Endothelial cell (in vitro differentiated cells): Measurements from ENCODE around the gene RNU6-9. TPM values are rescaled to one million over a fixed set of nuclear protein-coding genes. Genes with fewer than 3 reads are reported as not detected.
A peak's percentile ranks its signal among the peaks of the same experiment; 100 is the strongest.

Experiments
- DNase-seq: peaks from one replicate; pipeline ENCODE4 v3.0.0; 2021; ENCODE audit warnings: low spot score
- H3K27ac Mint-ChIP-seq: one replicate; pipeline ENCODE4 v1.8.0; 2021; ENCODE audit warnings: mixed read lengths, inconsistent platforms; ENCODE audit not compliant: unreplicated experiment
- H3K27me3 Mint-ChIP-seq: one replicate; pipeline ENCODE4 v1.8.0; 2021; ENCODE audit warnings: mild to moderate bottlenecking, moderate library complexity, mixed read lengths, inconsistent platforms; ENCODE audit not compliant: unreplicated experiment
- H3K36me3 Mint-ChIP-seq: one replicate; pipeline ENCODE4 v1.8.0; 2021; ENCODE audit warnings: mild to moderate bottlenecking, low read depth, mixed read lengths, inconsistent platforms; ENCODE audit not compliant: unreplicated experiment
- H3K4me1 Mint-ChIP-seq: one replicate; pipeline ENCODE4 v1.8.0; 2021; ENCODE audit warnings: mild to moderate bottlenecking, mixed read lengths, inconsistent platforms; ENCODE audit not compliant: unreplicated experiment
- H3K4me3 Mint-ChIP-seq: one replicate; pipeline ENCODE4 v1.8.0; 2021; ENCODE audit warnings: mild to moderate bottlenecking, mixed read lengths, inconsistent platforms; ENCODE audit not compliant: unreplicated experiment
- H3K9me3 Mint-ChIP-seq: one replicate; pipeline ENCODE4 v1.8.0; 2021; ENCODE audit warnings: mixed read lengths, inconsistent platforms; ENCODE audit not compliant: unreplicated experiment
- total RNA-seq: library from RNA; stranded (reverse); fragmentation: NEBNext Ultra II Directional; extraction: Animal tissue kit (Norgen Biotek cat#: 25700); gene quantifications from one replicate; pipeline ENCODE4 v1.2.1, GENCODE V29; 2021; ENCODE audit not compliant: unreplicated experiment
- TF ChIP-seq, protein P1 (sequence below): fragments of 200-600 bp; sonication (generic); IDR thresholded peaks from one replicate; pipeline ENCODE4 v1.5.0; 2021; ENCODE audit warnings: antibody characterized with exemption; ENCODE audit not compliant: unreplicated experiment

RNU6-9 gene
- total RNA-seq, 1 donor from 2014 or later, result not detected

DNA sequence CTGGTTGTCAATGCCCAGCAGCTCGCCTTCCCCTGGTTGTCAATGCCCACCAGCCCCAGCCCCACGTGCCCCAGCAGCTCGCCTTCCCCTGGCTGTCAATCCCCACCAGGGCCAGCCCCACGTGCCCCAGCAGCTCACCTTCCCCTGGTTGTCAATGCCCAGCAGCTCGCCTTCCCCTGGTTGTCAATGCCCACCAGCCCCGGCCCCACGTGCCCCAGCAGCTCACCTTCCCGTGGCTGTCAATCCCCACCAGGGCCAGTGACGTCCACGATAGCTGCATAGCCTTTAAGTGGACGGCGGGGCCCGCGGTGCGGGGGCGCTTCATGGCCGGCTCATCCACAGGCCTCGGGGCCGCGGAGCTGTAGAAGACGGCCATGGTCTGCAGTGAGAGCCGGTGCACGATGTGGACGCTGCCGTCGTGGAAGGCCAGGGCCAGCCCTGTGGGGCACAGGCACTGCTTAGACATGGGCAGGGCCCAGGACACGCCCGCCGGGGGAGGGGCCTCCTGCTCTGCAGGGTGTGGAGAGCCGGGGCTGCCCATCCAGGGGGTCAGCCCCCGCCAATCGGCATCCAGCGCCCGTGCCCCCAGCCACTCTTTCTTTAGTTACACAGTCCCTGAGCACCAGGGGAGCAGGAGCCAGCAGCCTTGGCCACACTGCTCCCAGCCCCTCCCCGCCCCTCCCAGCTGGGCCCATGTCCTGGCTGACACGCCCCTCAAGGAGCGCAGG is 13.4 kb upstream of the RNU6-9 start:
- TF ChIP-seq, protein P1, sequence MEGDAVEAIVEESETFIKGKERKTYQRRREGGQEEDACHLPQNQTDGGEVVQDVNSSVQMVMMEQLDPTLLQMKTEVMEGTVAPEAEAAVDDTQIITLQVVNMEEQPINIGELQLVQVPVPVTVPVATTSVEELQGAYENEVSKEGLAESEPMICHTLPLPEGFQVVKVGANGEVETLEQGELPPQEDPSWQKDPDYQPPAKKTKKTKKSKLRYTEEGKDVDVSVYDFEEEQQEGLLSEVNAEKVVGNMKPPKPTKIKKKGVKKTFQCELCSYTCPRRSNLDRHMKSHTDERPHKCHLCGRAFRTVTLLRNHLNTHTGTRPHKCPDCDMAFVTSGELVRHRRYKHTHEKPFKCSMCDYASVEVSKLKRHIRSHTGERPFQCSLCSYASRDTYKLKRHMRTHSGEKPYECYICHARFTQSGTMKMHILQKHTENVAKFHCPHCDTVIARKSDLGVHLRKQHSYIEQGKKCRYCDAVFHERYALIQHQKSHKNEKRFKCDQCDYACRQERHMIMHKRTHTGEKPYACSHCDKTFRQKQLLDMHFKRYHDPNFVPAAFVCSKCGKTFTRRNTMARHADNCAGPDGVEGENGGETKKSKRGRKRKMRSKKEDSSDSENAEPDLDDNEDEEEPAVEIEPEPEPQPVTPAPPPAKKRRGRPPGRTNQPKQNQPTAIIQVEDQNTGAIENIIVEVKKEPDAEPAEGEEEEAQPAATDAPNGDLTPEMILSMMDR, result no peak
- Mint-ChIP-seq H3K36me3 (peaks cover 24% of the 10 kb centered on the region), H3K4me3 (peak overlapping the region; percentile 79), H3K27ac (no peak overlapping the region), H3K27me3 (peaks cover 14% of the 10 kb centered on the region), H3K4me1 (no peaks in the 10 kb centered on the region), H3K9me3 (no peaks in the 10 kb centered on the region)
- no peak for DNase-seq

GRCh38 chr19:881385-882071 is 11.8 kb upstream of the RNU6-9 start:
- Mint-ChIP-seq H3K36me3 (peaks cover 20% of the 10 kb centered on the region), H3K4me1 (no peaks in the 10 kb centered on the region), H3K27me3 (peaks cover 14% of the 10 kb centered on the region), H3K9me3 (no peaks in the 10 kb centered on the region), H3K4me3 (peak overlapping the region; percentile 67), H3K27ac (no peak overlapping the region)
- no peak for DNase-seq
- TF ChIP-seq, protein P1, result no peak

GRCh38 chr19:882871-883497 is 10.3 kb upstream of the RNU6-9 start:
- Mint-ChIP-seq H3K27ac (no peak overlapping the region), H3K36me3 (peaks cover 24% of the 10 kb centered on the region), H3K4me3 (no peak overlapping the region), H3K9me3 (no peaks in the 10 kb centered on the region), H3K27me3 (peaks cover 14% of the 10 kb centered on the region), H3K4me1 (no peaks in the 10 kb centered on the region)
- TF ChIP-seq, protein P1, result no peak
- DNase-seq, result no peak

DNA sequence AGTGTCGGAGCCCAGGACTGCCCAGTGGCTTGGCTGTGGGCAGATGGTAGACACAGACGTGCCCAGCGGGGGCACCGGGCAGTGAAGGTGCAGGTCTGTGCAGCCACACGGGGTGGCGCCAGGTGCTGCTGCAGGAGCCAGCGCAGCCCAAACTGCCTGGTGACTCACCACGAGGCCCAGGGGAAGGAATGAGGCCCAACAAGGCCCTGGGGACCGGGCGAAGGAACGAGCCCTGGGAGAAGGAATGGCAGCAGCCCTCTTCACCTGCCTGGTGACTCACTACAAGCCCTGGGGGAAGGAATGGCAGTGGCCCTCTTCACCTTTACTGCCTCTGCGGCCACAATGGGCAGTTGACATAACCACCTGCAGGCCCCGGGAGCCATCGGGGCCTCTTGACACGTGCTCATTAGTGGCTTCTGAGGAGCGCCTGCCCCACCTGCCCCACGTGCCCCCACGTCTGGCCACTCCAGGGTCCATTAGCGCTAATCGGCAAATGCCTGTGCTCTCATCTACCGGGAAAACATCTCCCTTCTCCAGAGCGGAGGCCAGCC is 9.5 kb upstream of the RNU6-9 start:
- Mint-ChIP-seq H3K4me3 (no peak overlapping the region), H3K27ac (no peak overlapping the region), H3K4me1 (no peaks in the 10 kb centered on the region), H3K36me3 (peaks cover 24% of the 10 kb centered on the region), H3K9me3 (no peaks in the 10 kb centered on the region), H3K27me3 (peaks cover 14% of the 10 kb centered on the region)
- no peak for DNase-seq
- TF ChIP-seq, protein P1, result no peak
